Epidermal melanocyte (primary cell): ENCODE data around the gene DNAJB8.

Source experiments
- DNase-seq: peaks from one replicate; pipeline ENCODE4 v3.0.0; 2011; ENCODE audit warnings: low spot score; ENCODE audit not compliant: insufficient read length

DNAJB8 gene

DNA sequence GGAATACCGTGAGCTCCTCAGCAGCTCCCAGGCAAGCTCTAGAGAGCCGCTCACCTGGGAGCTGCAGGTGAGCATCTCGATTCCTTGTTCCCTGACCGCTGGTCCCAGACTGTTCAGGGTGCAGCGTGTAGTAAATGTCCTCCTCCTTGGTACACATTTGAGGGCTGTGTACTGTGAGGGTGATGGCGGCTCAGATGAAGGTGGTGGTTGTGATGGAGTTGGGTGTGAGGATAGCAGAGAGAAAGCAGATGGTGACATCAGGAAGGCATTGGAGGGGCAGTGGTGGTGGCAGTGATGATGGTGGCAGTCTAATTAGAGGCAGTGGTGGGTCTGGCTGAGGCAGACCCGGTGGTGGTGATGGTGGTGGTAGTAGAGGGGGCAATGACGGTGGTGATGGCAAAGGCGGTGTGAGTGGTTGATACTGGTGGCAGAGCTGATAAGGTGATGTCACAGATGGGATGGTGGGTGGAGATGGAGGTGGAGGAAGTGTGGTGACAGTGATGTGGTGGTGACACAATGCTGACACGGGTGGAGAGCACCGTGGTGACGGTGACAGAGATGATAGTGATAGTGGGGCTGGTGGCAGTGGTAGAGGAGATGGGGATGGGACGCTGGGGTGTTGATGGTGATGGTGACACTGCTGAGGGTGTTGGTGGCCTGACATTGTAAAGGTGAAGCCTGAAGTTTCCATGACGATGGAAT is at the start of gene DNAJB8:
Gene DNAJB8, minus strand, starts transcription at position 51 of the 702 bp plus-strand sequence. CDS start 3,645 bp downstream, outside the sequence.
- DNase-seq, result no peak

DNA sequence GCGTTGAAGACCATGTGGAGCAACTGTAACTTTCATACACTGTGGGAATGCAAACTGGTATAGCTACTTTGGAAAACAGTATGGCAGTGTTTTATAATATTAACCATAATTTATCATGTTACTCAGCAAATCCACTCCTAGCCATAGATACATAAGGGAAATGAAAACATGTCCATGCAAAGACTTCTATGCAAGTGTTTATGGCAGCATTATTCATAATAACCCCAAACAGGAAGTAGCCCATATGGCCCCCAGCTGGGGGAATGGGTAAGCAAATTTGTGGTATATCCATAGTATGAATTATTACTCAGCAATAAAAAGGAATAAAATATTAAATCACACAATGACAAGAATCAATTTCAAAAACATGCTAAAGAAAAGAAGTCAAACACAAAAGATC is 49.3 kb upstream of the DNAJB8 start:
- DNase-seq, result no peak

DNA sequence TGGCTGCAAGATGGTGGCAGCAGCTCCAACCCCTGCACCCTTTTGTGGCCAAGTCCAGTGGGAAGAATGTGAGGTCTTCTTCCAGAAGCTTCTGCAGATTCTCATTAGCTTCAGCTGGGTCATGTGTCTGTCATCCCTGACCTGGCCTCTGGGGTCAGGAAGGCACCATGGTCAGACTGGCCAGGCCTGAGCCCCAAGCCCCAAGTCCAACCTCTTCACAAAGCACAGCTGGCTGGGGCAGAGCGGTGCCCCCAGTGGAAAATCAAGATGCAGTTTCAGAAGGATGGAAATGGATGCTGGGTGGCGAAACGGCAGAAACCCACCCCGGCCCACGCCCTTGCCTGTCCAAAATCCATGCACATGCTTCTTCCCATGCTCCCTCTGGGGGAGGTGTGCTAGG is 42.2 kb upstream of the DNAJB8 start:
- DNase-seq, result no peak

DNA sequence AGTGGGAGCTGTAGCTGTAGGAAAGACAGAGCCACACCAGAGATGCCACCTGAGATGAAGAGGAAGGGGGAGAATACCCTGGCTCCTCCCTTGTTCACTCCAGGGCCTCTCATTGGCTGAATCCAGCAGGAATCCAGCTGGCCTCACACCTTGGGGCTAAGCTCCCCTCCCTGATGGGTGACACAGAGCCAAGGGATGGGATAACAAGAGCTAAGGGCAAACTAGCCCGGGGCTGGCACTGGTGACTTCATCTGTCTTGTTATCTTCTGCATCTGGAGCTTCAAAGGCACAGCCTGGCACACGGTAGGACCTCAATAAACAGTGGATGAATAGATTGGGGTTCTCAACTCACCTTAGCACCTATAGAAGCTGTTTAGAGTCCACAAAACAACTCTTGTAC is 40.1 kb upstream of the DNAJB8 start:
- no peak for DNase-seq

DNA sequence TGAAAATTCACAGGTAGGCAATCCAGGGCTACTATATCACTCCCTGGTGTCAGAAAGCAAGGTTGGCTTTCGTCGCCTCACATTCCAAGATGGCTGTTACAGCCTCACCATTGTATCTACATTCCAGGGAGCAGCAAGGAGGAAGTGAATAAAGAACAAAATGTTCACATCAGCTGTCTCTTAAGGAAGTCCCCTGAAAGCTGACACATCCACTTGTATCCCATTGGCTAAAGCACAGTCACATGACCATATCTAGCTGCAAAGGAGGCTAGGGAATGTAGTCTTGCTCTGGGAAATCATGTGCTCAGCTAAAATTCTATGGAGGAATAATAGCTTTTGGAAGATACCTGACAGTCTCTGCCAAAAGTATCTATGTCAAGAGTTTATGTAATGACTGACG is 39.1 kb upstream of the DNAJB8 start:
- DNase-seq, result no peak

DNA sequence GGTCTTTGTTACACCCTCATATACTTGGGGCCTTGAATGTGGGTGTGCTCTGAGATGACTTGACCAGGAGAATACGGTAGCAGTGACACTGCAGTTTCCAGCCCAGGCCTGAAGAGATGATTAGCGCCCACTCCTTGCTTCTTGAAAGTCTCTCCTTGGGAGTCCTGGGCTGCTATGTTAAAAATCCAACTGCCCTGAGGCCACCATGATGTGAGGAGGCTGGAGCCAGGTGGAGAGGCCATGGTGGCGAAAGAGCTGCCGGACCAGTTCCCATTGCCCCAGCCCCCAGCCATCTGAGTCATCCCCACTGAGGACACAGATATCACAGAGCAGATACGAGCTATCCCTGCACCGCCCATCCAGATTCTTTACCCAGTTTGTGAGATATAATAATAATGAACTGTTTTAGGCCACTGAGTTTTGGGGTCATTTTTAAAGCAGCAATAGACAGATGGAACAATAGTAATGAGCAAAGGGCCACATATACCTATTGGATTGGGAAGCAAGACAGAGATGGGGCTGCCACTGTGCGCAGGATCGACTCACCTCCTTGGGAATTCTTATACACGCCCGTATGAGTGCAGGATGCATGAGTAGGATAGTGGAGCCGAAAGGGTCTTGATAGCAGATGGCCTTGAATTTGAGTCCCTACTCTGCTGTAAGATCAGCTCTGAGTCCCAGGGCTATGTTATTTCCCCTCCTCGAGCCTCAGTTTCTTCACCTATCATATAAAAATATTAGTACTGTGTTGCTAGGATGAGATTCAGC is 38.5 kb upstream of the DNAJB8 start:
- no peak for DNase-seq

DNA sequence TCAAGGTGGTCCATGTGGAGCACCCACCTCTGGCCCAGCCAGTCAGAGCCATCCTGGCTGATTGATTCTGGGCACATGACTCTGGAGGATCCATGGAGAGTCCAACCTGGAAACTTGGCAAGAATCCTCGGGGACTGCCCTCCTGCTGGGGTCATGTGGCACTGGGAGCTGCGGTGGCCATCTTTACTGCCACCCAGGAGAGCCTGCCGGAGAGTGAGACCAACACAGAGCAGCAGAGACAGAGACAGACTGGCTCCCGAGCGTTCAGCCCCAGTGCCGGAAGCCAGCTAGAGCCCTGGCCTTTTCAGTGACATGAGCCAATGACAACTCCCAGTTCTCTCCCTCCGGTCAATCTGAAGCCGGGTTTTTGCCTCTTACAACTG is 37.8 kb upstream of the DNAJB8 start:
- DNase-seq, result no peak

DNA sequence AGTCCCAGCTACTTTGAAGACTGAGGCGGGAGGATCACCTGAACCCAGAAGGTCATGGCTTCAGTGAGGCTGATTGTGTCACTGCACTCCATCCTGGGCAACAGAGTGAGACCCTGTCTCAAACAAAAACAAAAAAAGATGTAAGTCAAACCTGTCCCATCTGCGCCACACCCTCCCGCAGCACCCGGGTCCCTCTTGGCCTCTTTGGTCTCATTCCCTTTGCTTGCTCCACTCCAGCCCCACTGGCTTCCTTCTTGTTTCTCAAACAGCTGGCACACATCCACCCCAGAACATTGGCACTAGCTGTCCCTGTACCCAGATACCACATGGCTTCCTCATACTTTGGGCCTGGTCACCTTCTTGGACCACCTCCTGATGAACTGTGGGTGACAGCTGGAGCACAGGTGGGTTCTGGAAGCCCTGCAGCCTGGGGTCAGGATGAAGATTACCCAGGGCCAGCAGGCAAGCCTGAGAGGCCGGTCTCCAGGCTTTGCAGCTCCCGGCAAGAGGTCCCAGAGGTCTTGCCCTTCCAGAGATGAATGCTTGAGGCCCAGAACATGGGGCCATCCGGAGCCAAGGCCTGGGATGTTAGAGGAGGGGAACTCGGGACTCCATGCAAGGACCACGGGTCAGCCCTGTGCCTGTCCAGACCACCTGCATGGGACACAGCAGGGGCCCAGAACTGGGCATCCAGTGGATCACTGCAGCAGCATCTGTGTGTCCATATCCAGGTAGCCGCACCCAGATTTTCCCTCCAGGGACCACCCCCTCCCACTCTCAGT is 37.3 kb upstream of the DNAJB8 start:
- DNase-seq, result no peak

DNA sequence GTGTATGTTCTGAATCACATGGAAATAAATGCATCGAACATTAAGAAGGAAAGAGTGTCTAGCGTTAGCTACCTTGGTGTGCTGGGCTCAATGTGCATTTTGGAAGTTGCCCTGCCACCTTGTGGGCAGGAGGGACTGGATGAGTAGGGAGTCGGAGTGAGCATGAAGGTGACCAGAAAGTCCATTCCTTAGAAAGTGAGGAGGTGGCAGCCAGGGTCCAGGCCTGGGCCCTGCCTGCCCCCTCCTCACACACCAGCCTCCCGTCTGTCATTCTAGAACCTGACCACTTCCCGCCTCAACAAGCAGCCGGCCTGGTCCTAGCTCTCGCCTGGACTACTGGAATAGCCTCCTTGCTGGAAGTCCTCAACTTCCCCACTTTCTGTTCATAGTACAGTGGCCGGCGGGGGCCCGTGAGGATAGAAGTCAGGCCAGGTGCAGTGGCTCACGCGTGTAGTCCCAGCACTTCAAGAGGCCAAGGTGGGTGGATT is 36.5 kb upstream of the DNAJB8 start:
- no peak for DNase-seq

DNA sequence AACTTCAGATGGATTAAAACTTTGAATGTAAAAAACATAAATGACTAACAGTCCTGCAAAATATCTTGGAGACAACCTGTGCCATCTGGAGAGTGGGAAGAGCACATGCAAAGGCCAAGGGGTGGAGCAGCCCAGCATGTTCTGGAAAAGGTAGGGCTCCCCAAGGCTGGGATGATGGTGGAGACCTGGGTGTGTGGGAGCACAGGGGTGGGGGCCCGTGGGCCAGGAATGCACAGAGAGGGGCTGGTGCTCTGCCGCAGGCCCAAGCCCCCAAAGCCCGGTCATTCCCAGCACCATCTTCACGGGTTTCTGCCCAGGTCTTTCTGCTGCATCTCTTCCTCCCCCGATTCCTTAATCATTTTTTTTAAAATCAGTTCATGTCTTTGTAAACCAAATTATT is 36.0 kb upstream of the DNAJB8 start:
- DNase-seq, result no peak

DNA sequence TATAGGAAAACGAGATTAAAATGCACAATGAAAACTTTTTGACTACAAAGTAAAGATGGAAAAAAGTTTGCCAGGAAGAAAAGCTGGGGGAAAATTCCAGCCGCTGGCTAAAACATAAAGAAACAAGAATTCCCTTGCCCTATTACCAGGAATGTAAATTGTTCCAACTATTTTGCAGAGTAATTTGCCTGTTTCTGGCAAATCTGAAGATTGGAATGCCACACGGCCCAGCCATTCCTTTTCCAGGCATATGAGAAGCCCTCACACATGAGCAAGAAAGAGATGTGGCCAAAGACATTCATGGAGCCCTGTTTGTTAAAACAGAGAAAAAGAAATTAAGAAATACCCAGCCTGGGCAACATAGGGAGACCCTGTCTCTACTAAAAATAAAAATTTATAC is 34.7 kb upstream of the DNAJB8 start:
- DNase-seq, result no peak

DNA sequence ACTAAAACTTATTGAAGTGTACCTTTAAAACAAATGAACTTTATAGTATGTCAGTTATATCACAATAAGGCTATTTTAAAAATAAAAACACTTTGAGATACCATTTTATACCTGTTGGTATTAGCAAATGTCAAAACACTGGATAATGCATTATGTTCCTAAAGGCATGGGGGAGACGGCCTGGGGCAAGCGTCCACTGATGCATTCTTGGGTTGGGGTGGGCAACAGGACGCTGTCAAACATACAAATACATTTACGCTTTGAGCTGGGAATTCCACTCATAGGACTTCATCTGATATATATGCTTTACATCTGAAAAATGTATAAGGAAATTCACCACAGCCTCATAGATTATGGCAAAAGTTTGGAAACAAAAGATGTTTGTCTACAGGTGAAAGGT is 33.9 kb upstream of the DNAJB8 start:
- no peak for DNase-seq

DNA sequence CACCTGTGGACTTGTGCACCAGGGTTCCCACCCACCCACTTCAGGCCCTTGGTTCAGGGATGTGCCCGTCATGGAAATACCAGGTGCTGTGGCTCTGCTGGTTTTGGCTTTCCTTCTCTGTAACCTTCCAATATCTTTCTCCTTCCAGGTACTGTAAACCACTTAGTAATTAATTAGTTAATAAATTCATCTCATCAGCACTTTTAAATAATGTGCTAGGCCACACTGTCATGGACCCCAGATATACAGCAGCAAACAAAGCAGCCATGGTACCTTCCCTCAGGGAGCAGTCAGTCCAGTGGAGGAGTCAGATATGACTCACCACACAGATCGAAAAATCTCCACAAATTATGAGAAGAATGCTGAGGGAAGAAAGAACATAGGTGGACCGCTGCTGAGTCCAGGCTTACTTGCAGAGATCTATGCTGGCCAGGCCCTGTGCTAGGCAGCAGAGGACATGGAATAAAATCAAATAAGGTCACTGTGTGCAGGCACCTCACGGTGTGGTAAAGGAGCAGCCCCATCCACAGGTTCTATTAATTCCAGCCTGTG is 33.1 kb upstream of the DNAJB8 start:
- DNase-seq, result no peak

DNA sequence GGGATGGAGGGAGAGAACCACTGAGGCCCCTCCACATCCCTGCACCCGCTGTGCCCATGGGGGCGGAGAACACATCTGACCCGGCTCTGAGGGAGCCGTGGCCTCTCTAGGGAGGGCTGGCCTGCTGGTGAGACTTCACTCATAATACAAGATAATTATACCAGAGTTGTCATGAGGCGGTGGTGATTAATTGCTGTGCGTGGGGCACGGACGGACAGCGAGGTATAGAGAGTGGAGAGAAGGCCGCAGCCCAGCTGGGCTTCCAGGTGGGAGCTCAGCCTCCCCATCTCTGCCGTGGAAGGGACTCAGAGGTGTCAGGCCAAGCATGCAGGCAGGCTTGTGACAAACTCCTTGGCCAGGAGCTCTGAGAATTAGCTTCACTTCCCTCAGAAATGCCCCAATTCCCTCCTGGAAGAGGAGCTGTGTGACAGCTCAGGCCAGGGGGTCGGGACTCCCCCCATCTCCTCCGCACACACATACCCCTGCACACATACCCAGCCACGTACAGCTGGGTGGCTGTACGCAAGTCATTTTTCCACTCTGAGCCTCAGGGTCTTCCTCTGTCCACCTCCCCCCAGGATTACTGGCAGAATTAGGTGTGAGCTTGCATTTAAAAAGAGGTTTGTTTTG is 32.3 kb upstream of the DNAJB8 start:
- DNase-seq, result no peak

DNA sequence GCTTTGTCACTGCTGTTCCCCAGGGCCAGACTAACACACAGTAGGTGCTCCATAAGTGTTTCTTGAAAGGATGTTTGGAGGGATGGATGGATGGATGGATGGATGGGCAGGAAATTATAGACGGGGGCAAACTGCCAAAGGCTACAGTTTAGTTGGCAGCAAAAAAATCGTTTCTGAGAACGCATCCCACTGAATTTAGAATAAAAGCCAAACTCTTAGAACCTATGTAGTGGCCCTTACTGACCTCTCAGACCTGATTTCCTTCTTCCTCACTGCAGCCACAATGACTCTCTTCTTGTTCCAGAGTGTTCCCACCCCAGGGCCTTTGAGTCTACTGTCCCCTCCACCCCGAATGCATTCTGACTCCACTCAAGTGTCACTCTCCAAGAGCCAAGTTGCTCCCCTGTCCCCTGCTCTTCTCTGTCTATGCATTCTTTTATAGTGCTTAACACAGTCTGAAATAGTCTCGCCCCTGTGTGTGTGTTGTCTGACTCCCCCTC is 31.5 kb upstream of the DNAJB8 start:
- DNase-seq, result no peak

DNA sequence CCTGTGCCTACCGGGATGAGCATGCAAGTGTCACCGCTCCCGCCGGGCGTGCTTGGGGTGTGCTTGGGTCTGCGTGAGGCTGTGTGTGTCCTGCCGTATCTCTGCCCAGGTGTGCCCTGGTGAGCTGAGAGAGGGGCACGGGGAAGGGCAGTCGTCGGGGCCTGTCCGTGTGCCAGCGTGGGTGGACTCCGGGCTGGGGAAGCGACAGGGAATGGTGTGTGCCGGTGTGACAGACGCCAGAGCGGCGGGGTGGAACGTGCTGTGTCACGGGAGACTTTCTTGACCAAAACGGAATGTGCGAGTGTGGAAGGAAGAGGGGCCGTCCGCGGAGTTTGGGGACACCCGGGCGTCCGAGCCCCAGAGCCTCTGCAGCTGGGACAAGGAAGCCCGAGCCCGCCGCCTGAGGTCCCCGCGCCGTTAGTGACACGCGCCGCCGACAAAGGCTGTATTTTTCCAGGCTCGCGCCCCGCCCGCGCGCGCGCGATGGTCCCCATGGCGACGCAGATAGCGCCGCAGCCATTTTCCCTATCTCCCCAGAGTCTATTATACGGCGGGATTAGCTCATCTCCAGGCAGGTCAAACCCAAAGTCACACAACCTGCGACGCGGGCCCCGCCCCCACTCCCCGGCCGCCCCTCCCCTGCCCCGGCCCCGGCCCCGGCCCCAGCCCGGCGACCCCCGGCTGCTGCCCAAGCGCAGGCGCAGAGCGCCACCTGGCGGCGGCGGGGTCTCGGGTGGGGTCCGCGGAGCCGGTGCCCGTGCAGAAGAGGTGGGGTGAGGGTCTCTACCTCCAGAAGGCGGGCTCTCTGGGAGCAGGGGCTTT is 30.8 kb upstream of the DNAJB8 start:
- no peak for DNase-seq

DNA sequence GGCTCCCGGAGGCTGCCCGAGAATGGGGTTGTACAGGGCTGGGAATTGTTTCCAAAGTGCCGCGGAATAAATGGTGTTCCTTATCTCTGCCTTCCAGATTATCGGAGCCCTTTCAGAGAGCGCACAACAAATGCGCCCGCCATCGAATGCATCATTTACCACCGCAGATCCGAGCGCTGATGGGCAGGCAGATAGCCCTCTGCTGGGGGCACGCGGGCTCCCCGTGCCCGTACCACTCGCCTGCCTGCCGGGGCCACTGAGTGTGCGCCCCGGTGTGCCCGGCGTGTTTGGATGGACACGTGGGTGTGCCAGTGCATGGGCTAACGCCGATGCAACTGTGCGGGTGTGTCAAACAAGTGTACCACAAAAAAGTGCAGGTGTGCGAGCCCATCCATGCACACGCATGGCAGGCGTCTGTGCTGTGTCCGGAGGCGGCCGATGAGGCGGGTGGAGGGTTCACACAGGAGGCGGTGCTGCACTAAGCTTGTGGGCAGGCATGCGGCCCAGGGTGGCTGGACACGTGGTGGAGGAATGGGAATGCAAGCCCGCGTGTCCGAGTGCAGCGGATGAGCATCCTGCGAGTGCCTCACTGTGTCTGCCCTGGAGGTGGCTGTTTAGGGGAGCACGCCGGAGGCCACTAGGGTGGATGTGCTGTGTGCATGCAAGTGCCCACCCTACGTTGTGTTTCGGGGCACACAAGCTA is 30.1 kb upstream of the DNAJB8 start:
- DNase-seq, result no peak

DNA sequence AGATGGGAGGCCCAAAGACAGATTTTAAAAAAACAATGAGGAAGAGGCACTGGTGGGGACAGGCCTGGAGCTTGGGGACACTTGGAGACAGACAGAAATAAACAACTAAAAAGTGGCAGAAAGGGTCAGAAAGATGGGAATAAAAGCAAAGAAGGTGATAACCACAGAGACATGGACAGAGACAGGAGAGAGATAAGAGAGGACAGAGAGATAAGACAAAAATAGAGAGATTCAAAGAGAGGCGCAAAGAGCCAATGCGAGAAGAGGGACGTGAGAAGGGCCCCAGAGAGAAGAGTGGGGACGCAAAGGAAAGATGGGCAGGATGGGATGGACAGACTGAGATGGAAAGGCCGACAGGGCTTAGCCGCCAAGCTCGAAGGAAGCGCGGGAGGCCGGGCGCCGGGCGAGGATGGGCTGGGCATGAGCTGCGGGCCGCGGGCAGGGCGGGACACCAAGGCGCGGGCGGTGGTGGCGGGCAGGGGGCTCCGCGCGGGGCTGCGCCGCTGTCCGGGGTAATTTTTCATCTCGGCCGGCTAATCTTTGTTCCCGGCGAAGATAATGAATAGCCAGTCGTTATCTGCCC is 29.4 kb upstream of the DNAJB8 start:
- no peak for DNase-seq

DNA sequence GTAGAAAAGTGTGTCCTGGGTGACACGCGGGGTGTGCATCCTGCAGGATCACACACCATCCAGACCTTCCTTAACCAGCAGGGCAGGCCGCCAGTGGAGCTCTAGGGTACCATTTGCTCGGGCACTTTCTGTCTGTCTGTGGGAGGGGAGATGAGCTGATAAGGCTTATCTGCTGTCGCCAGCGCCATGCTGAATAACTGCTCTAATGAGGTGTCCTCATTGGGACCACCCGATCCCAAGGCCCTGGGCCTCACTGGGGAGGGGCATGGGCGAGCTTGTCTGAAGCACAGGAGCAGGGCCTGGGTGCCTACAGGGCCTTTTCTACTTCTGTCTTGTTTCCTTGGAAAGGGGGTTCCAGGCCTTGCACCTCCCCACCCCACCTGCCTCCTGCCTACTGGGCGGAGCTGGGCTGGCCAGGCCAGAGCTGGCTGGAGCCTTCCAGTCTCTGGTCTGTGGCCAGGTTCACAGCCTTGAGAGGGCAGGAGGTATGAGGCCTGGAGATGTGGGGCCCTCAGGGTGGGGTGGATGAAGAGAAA is 28.8 kb upstream of the DNAJB8 start:
- DNase-seq, result no peak
